GM21367 (cell line): ENCODE results near the gene PLEKHG5.
"Not testable (repeated sequence)": the region's sequence is repeated elsewhere in the genome, so short reads cannot be mapped to it uniquely, and the experiment has no call there.

Source experiments
- ATAC-seq: cut with Tn5 transposase; IDR thresholded peaks from one replicate; pipeline ENCODE4 v1.9.1; 2021; ENCODE audit not compliant: unreplicated experiment

The PLEKHG5 gene

GRCh38 chr1:6465461-6466005 lies 25.9 kb downstream of the PLEKHG5 start:
- ATAC-seq = no peak

- ATAC-seq = no peak
Measured at GRCh38 chr1:6464915-6465314, 26.6 kb downstream of the PLEKHG5 start.

- no peak for ATAC-seq
Measured at GRCh38 chr1:6464514-6464836, 27.0 kb downstream of the PLEKHG5 start.

GRCh38 chr1:6463120-6463412 lies 28.4 kb downstream of the PLEKHG5 start:
- ATAC-seq = no peak

GRCh38 chr1:6462412-6463119 lies 28.9 kb downstream of the PLEKHG5 start:
- no peak for ATAC-seq

GRCh38 chr1:6461538-6462411 lies 29.7 kb downstream of the PLEKHG5 start:
- ATAC-seq = no peak

- no peak for ATAC-seq
Measured at GRCh38 chr1:6461051-6461530, 30.4 kb downstream of the PLEKHG5 start.

- ATAC-seq = no peak
Measured at GRCh38 chr1:6460301-6461050, 31.0 kb downstream of the PLEKHG5 start.

GRCh38 chr1:6459850-6460265 lies 31.6 kb downstream of the PLEKHG5 start:
- no peak for ATAC-seq

GRCh38 chr1:6456800-6457466 lies 34.5 kb downstream of the PLEKHG5 start:
- no peak for ATAC-seq

- not testable (repeated sequence) for ATAC-seq
Measured at GRCh38 chr1:6455752-6456520, 35.5 kb downstream of the PLEKHG5 start.

GRCh38 chr1:6454856-6455751 lies 36.4 kb downstream of the PLEKHG5 start:
- no peak for ATAC-seq

- ATAC-seq = not testable (repeated sequence)
Measured at GRCh38 chr1:6453895-6454855, 37.3 kb downstream of the PLEKHG5 start.

- no peak for ATAC-seq
Measured at GRCh38 chr1:6450943-6451373, 40.5 kb downstream of the PLEKHG5 start.

- not testable (repeated sequence) for ATAC-seq
Measured at GRCh38 chr1:6450486-6450885, 41.0 kb downstream of the PLEKHG5 start.

- no peak for ATAC-seq
Measured at GRCh38 chr1:6450005-6450450, 41.4 kb downstream of the PLEKHG5 start.

- ATAC-seq = no peak
Measured at GRCh38 chr1:6448749-6449631, 42.5 kb downstream of the PLEKHG5 start.
